HEK293 (cell line): ENCODE results near the gene ROBO1.

Source experiments
- CTCF ChIP-seq: fragments of 450-650 bp; formaldehyde crosslinking; IDR thresholded peaks from 2 replicates; pipeline ENCODE4 v1.5.1; 2016; ENCODE audit warnings: missing biosample characterization, missing genetic modification characterization
- ZNF157 ChIP-seq: fragments of 450-650 bp; formaldehyde crosslinking; IDR thresholded peaks from 2 replicates; pipeline ENCODE4 v1.5.1; 2016; ENCODE audit warnings: missing biosample characterization, missing genetic modification characterization
- ZNF398 ChIP-seq: fragments of 450-650 bp; formaldehyde crosslinking; IDR thresholded peaks from 2 replicates; pipeline ENCODE4 v1.5.1; 2017; ENCODE audit warnings: missing biosample characterization, missing genetic modification characterization

DNA sequence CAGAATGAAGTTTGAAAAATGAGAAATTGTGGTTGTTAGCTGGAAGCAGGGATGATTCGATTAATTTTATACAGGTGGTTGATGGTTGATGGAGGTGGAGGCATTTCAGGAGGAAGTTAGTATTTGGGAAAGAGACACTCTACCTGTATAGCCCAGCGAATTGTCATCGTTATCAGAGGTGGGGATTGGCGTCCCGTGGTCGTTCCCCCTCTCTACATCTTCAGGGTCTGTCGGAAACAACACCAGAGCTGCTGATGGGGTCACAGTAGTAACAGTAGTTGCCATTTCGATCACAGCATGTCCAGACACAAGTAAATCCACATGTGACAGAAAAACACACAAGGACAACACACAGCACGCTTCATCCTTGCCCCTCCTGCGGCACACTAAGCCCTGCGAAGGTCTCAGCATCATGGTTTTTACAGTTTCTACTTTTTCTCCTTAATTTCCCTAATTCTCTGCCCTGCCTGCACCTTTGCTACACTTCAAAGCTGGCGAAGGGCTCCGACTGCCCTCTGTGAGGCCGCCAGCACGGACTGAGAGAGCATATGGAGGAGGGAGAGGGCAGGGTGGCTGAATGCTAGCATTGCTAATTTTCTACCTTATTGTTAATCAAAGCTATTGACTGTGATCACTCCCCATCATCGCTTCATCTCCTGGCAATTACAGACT lies 642.3 kb downstream of the ROBO1 start:
- TF ChIP-seq ZNF398 (tag by site-specific recombination) (no peak), ZNF157 (tag by site-specific recombination) (no peak), CTCF (tag by site-specific recombination) (no peak)
